Esophagus muscularis mucosa (tissue), 4 donors: ENCODE data around the gene ESR2.

ENCODE experiments used
- EP300 ChIP-seq: sonication (generic); formaldehyde crosslinking; IDR thresholded peaks from one replicate; pipeline ENCODE4 v1.6.1; 2017; ENCODE audit warnings: antibody characterized with exemption
- POLR2A ChIP-seq: fragments of 450-650 bp; IDR thresholded peaks from one replicate; pipeline ENCODE4 v1.6.1; 2017; ENCODE audit warnings: antibody characterized with exemption, moderate library complexity, mild to moderate bottlenecking, low read depth
- POLR2AphosphoS5 ChIP-seq, 2 donors: sonication (generic); formaldehyde crosslinking; IDR thresholded peaks; one replicate each; pipeline ENCODE4 v1.6.1; 2017; ENCODE audit warnings: antibody characterized with exemption in 2 of 2
- TF ChIP-seq, protein P1 (sequence below), 3 experiments: fragments of 200-600 bp in 2 of 3; fragments of 450-650 bp in 1 of 3; sonication (generic) in 2 of 3; IDR thresholded peaks; one replicate each; pipeline ENCODE4 v1.5.1; 2017 to 2019; ENCODE audit warnings: antibody characterized with exemption in 3 of 3, mild to moderate bottlenecking in 2 of 3, moderate library complexity in 1 of 3

DNA sequence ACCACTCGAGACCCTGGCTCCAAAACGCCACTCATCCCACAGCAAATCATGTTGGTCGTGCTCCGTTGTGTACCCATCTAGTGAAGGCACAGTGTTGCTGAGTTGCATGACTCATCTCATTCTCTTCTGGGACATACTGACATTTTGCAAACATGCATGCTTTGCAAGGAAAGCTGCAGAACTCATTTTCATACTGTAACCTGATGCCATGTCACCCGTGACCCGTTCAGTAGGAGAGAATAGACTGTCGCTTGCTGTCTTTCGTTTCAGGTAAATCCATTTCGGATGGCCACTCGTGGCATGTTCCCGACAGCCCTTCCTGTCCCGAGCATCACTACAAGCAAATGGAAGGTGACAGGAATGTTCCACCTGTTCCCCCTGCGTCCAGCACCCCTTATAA lies 78.2 kb downstream of the ESR2 start:
- TF ChIP-seq, protein P1, sequence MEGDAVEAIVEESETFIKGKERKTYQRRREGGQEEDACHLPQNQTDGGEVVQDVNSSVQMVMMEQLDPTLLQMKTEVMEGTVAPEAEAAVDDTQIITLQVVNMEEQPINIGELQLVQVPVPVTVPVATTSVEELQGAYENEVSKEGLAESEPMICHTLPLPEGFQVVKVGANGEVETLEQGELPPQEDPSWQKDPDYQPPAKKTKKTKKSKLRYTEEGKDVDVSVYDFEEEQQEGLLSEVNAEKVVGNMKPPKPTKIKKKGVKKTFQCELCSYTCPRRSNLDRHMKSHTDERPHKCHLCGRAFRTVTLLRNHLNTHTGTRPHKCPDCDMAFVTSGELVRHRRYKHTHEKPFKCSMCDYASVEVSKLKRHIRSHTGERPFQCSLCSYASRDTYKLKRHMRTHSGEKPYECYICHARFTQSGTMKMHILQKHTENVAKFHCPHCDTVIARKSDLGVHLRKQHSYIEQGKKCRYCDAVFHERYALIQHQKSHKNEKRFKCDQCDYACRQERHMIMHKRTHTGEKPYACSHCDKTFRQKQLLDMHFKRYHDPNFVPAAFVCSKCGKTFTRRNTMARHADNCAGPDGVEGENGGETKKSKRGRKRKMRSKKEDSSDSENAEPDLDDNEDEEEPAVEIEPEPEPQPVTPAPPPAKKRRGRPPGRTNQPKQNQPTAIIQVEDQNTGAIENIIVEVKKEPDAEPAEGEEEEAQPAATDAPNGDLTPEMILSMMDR (IDR thresholded peaks at IDR 0.05) = no peak
- TF ChIP-seq EP300 = no peak
- TF ChIP-seq POLR2A = no peak
- no peak for TF ChIP-seq POLR2AphosphoS5 (IDR thresholded peaks at IDR 0.05)
